Measurements from ENCODE around the gene PYDC1. TPM values are rescaled to one million over a fixed set of nuclear protein-coding genes. Genes with fewer than 3 reads are reported as not detected.
A peak's percentile ranks its signal among the peaks of the same experiment; 100 is the strongest.
"Not testable (repeated sequence)": the region's sequence is repeated elsewhere in the genome, so short reads cannot be mapped to it uniquely, and the experiment has no call there.

Gene PYDC1
- total RNA-seq, 1 experiment from 2014 or later: not detected

DNA sequence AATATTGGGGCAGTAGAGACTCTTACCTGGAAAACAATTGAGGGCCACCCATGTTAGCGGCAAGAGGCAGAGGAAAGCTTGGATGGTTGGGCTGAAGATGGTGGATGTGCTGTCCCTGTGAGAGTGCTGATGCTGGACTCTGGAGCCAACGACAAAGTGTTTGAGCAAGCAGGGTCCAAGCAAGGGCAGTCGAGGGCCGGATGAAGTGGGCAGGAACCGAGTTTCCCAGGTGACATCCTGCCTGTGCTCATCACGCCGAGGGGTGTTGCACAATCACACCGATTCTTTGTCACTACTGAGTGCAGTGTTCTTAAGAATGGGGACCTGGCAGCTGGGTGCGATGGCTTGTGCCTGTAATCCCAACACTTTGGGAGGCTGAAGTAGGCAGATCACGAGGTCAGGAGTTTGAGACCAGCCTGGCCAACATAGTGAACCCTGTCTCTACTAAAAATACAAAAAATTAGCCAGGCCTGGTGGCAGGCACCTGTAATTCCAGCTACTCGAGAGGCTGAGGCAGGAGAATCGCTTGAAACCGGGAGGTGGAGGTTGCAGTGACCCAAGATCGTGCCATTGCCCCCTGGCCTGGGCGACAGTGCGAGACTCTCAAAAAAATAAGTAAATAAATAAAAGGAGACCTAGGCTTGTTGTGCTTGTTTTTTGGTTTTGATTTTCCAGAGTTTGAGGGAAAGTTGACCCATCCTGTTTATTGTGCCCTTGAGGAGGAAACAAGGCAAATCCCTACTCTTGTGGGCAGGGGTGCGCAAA, 20.4 kb downstream of the PYDC1 start:
- H3K9me3 Mint-ChIP-seq (ENCODE audit: low read depth, unreplicated experiment): no peaks in the 10 kb centered on the region
- no TSS peak for BruUV-seq (replicated peaks)
- peaks cover 22% of the 10 kb centered on the region for H3K4me1 Mint-ChIP-seq (ENCODE audit: low read depth, unreplicated experiment)
- H3K36me3 Mint-ChIP-seq (ENCODE audit: insufficient read depth, unreplicated experiment): peaks cover 90% of the 10 kb centered on the region
- CTCF ChIA-PET: no interaction called here
- DNase-seq: no peak
- intact Hi-C loops (cut with micrococcal nuclease; ENCODE audit: unreplicated experiment): no loop called here
- H3K4me3 Mint-ChIP-seq (ENCODE audit: low read depth, unreplicated experiment): no peak overlapping the region
- no peaks in the 10 kb centered on the region for H3K27me3 Mint-ChIP-seq (ENCODE audit: unreplicated experiment)
- H3K27ac Mint-ChIP-seq (ENCODE audit: unreplicated experiment): peak overlapping the region; percentile 10
- TF ChIP-seq, protein P1, sequence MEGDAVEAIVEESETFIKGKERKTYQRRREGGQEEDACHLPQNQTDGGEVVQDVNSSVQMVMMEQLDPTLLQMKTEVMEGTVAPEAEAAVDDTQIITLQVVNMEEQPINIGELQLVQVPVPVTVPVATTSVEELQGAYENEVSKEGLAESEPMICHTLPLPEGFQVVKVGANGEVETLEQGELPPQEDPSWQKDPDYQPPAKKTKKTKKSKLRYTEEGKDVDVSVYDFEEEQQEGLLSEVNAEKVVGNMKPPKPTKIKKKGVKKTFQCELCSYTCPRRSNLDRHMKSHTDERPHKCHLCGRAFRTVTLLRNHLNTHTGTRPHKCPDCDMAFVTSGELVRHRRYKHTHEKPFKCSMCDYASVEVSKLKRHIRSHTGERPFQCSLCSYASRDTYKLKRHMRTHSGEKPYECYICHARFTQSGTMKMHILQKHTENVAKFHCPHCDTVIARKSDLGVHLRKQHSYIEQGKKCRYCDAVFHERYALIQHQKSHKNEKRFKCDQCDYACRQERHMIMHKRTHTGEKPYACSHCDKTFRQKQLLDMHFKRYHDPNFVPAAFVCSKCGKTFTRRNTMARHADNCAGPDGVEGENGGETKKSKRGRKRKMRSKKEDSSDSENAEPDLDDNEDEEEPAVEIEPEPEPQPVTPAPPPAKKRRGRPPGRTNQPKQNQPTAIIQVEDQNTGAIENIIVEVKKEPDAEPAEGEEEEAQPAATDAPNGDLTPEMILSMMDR (IDR thresholded peaks at IDR 0.05; ENCODE audit: unreplicated experiment): no peak

DNA sequence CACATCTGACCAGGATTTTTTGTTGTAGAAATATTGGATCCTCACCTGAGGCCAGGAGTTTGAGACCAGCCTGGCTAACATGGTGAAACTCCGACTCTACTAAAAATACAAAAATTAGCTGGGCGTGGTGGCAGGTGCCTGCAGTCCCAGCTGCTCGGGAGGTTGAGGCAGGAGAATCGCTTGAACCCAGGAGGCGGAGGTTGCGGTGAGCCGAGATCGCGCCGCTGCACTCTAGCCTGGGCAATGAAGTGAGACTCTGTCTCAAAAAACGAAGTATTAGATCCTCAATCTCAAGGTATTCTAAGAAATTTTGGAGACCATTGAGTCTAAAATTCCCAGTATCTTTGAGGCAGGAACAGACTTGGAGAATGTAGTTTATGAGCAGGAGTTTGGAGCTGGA, 21.1 kb downstream of the PYDC1 start:
- Mint-ChIP-seq H3K36me3 (ENCODE audit: insufficient read depth, unreplicated experiment) (peaks cover 90% of the 10 kb centered on the region), H3K27ac (ENCODE audit: unreplicated experiment) (peak overlapping the region; percentile 10), H3K4me1 (ENCODE audit: low read depth, unreplicated experiment) (peaks cover 15% of the 10 kb centered on the region)
- H3K9me3 Mint-ChIP-seq (ENCODE audit: low read depth, unreplicated experiment); H3K4me3 Mint-ChIP-seq (ENCODE audit: low read depth, unreplicated experiment); CTCF ChIA-PET; H3K27me3 Mint-ChIP-seq (ENCODE audit: unreplicated experiment); BruUV-seq (replicated peaks); DNase-seq; intact Hi-C loops (cut with micrococcal nuclease; ENCODE audit: unreplicated experiment): not testable (repeated sequence)

DNA sequence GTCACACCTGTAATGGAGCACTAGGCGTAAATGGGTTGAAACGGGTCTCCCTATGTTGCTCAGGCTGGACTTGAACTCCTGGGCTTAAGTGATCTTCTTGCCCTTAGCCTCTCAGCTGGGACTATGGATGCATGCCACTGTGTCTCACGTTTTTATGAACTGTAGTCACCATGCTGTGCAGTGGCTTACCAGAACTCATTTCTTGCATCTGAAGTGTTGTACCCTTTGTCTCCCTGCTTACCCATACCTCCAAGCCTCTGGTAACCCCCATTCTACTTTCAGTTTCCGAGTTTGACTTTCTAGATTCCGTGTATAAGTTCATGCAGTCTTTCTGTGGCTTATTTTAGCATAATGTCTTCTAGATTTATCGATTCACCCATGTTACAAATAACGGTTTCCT, 22.0 kb downstream of the PYDC1 start:
- Mint-ChIP-seq H3K4me1 (ENCODE audit: low read depth, unreplicated experiment) (peaks cover 17% of the 10 kb centered on the region), H3K27ac (ENCODE audit: unreplicated experiment) (no peak overlapping the region), H3K4me3 (ENCODE audit: low read depth, unreplicated experiment) (no peak overlapping the region), H3K36me3 (ENCODE audit: insufficient read depth, unreplicated experiment) (peaks cover 90% of the 10 kb centered on the region), H3K27me3 (ENCODE audit: unreplicated experiment) (no peaks in the 10 kb centered on the region), H3K9me3 (ENCODE audit: low read depth, unreplicated experiment) (no peaks in the 10 kb centered on the region)
- intact Hi-C loops (cut with micrococcal nuclease; ENCODE audit: unreplicated experiment): no loop called here
- TSS peak; percentile 1 for BruUV-seq (replicated peaks)
- CTCF ChIA-PET: no interaction called here
- DNase-seq: no peak
- TF ChIP-seq, protein P1 (IDR thresholded peaks at IDR 0.05; ENCODE audit: unreplicated experiment): no peak

DNA sequence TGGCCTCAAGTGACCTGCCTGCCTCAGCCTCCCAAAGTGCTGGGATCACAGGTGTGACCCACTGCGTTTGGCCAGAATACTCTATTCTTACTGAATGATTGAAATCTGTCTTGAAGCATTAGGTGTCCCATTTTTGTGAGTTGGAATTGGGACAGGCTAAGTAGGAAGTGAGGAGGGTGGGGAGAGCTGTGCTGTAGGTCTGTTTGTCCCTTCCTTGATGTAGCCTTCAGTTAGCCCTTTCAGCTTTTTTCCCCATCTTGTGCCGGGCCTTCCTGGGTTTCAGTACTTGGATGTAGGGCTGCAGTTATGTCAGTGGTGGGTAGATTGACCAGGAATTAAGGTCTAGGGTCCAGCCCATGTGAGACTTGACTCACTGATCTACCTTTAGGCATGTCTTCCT, 23.1 kb downstream of the PYDC1 start:
- DNase-seq: no peak
- CTCF ChIA-PET: no interaction called here

More for the DNA sequence above, 23.1 kb downstream of the PYDC1 start:
- BruUV-seq (replicated peaks): no TSS peak
- Mint-ChIP-seq H3K27ac (ENCODE audit: unreplicated experiment) (peak overlapping the region; percentile 24), H3K4me3 (ENCODE audit: low read depth, unreplicated experiment) (no peak overlapping the region), H3K27me3 (ENCODE audit: unreplicated experiment) (no peaks in the 10 kb centered on the region), H3K4me1 (ENCODE audit: low read depth, unreplicated experiment) (peaks cover 11% of the 10 kb centered on the region), H3K9me3 (ENCODE audit: low read depth, unreplicated experiment) (no peaks in the 10 kb centered on the region), H3K36me3 (ENCODE audit: insufficient read depth, unreplicated experiment) (peaks cover 92% of the 10 kb centered on the region)
- intact Hi-C loops (cut with micrococcal nuclease; ENCODE audit: unreplicated experiment): no loop called here
- TF ChIP-seq, protein P1 (IDR thresholded peaks at IDR 0.05; ENCODE audit: unreplicated experiment): no peak
